ENCODE measurements around the gene ADGRF1.

- no peak for TF ChIP-seq GATA2 (IDR thresholded peaks at IDR 0.05; ENCODE audit: low read depth, low read length)
- no peak for TF ChIP-seq GATA3 (IDR thresholded peaks at IDR 0.05; ENCODE audit: low read depth, low read length)
These were observed 9.0 kb downstream of the ADGRF1 start for GRCh38 chr6:47032974-47033765.
